K562 (cell line): ENCODE measurements around the gene FCRLA. TPM values are rescaled to one million over a fixed set of nuclear protein-coding genes. Genes with fewer than 3 reads are reported as not detected.

Experiments used
- ATF4 ChIP-seq: fragments of 450-650 bp; formaldehyde crosslinking; IDR thresholded peaks from 2 replicates; pipeline ENCODE4 v1.4.0; 2022; ENCODE audit warnings: mild to moderate bottlenecking, moderate library complexity
- CEBPG ChIP-seq, 3 experiments: fragments of 200-800 bp in 1 of 3; sonication (Bioruptor generic) in 1 of 3; sonication (generic) in 1 of 3; formaldehyde crosslinking in 1 of 3; IDR thresholded peaks in 2 of 3; conservative IDR thresholded peaks in 1 of 3; 2 replicates each; pipeline versions ENCODE4 v1.6.1 to v1.8.0; 2016 to 2022; ENCODE audit warnings: missing compliant biosample characterization in 2 of 3, missing genetic modification characterization in 2 of 3, mild to moderate bottlenecking in 1 of 3, missing genetic modification reagents in 1 of 3
- CTBP1 ChIP-seq: fragments of 450-650 bp; IDR thresholded peaks from 2 replicates; pipeline ENCODE4 v1.6.1; 2016; ENCODE audit warnings: borderline replicate concordance
- E4F1 ChIP-seq: fragments of 250-450 bp; sonication (Bioruptor Pico); IDR thresholded peaks from 2 replicates; pipeline ENCODE4 v1.5.0; 2021; ENCODE audit warnings: mild to moderate bottlenecking, borderline replicate concordance
- LARP7 ChIP-seq: fragments of 450-650 bp; IDR thresholded peaks from 2 replicates; pipeline ENCODE4 v1.6.1; 2016
- MTA1 ChIP-seq: fragments of 450-650 bp; IDR thresholded peaks from 2 replicates; pipeline ENCODE4 v1.6.1; 2017; ENCODE audit warnings: borderline replicate concordance
- NCOA4 ChIP-seq: fragments of 450-650 bp; IDR thresholded peaks from 2 replicates; pipeline ENCODE4 v1.6.1; 2018; ENCODE audit warnings: mild to moderate bottlenecking; ENCODE audit not compliant: partially characterized antibody
- THAP12 ChIP-seq: fragments of 250-450 bp; sonication (Bioruptor Pico); IDR thresholded peaks from 2 replicates; pipeline ENCODE4 v1.9.0; 2021; ENCODE audit warnings: mild to moderate bottlenecking, inconsistent platforms
- ZBTB40 ChIP-seq, 2 experiments: fragments of 450-650 bp in 1 of 2; sonication (generic) in 1 of 2; formaldehyde crosslinking in 1 of 2; IDR thresholded peaks; 2 replicates each; pipeline versions ENCODE4 v1.7.1 to v1.9.0; 2016 to 2022; ENCODE audit warnings: inconsistent platforms in 1 of 2, mild to moderate bottlenecking in 1 of 2, missing genetic modification reagents in 1 of 2
- ZSCAN32 ChIP-seq: fragments of 450-650 bp; formaldehyde crosslinking; IDR thresholded peaks from 2 replicates; pipeline ENCODE4 v1.4.0; 2020; ENCODE audit warnings: mild to moderate bottlenecking, moderate library complexity
- polyA plus RNA-seq, 8 experiments: library from polyadenylated mRNA; depleted of rRNA in 4 of 8; stranded (reverse) in 5 of 8; unstranded in 3 of 8; fragments of >200 nt; fragmentation: Nextera tagmentation in 2 of 8; fragmentation: Illumina TruSeq in 1 of 8; extraction: Ambion mirVana in 2 of 8; extraction: Trizol in 1 of 8; gene quantifications; 2 replicates each; pipeline versions ENCODE4 v1.2.1 to v1.2.3, GENCODE V29; 2011 to 2014; ENCODE audit warnings: inconsistent platforms in 1 of 8, missing spikeins in 1 of 8
- total RNA-seq, 7 experiments: library from RNA; depleted of rRNA in 6 of 7; stranded (reverse); fragments of >200 nt in 6 of 7; fragmentation: Illumina TruSeq in 2 of 7; extraction: Trizol in 2 of 7; gene quantifications; 2 replicates each; pipeline versions ENCODE4 v1.2.1 to v1.2.3, GENCODE V29; 2011 to 2021; ENCODE audit warnings: low replicate concordance in 1 of 7

The FCRLA gene
- total and polyA plus RNA-seq, 9 of the 15 experiments (the other 6 are each of a cell fraction or from before 2014, with no cell fraction given): 0.09 to 0.84 (median 0.44) TPM

GRCh38 chr1:161749509-161750407 lies 42.7 kb downstream of the FCRLA start, which contains the start of gene DUSP12 (continued):
- TF ChIP-seq ATF4 (no peak), CTBP1 (peak; percentile 73), NCOA4 (no peak), E4F1 (no peak), CEBPG (CRISPR knock-in tag; IDR thresholded peaks at IDR 0.05) (no peak), CEBPG (tag; conservative IDR thresholded peaks at IDR 0.05 in 1 of 2, IDR thresholded peaks at IDR 0.05 in 1 of 2) (no peak), LARP7 (0 out of 2 replicates have a peak, but pooled peaks have one; percentile 32), THAP12 (CRISPR knock-in tag) (peak; percentile 98), ZSCAN32 (no peak), ZBTB40 (IDR thresholded peaks at IDR 0.05) (0 out of 2 replicates have a peak, but pooled peaks have one; percentile 63), ZBTB40 (CRISPR knock-in tag; IDR thresholded peaks at IDR 0.05) (no peak), MTA1 (no peak)
